IgD-negative memory B cell (primary cell): Measurements from ENCODE around the gene PLEKHA7. TPM values are rescaled to one million over a fixed set of nuclear protein-coding genes. Genes with fewer than 3 reads are reported as not detected.

Experiments used
- H3K27ac Mint-ChIP-seq, 3 donors: one replicate each; pipeline ENCODE4 v1.8.0; 2020 to 2022; ENCODE audit warnings: mild to moderate bottlenecking in 3 of 3, mixed read lengths in 3 of 3, moderate library complexity in 1 of 3
- H3K27me3 Mint-ChIP-seq: one replicate; pipeline ENCODE4 v1.8.0; 2021; ENCODE audit warnings: mixed read lengths
- H3K36me3 Mint-ChIP-seq: one replicate; pipeline ENCODE4 v1.8.0; 2020; ENCODE audit warnings: mild to moderate bottlenecking, mixed read lengths
- H3K4me1 Mint-ChIP-seq, 3 donors: one replicate each; pipeline ENCODE4 v1.8.0; 2020 to 2022; ENCODE audit warnings: mixed read lengths in 3 of 3, mild to moderate bottlenecking in 1 of 3
- H3K4me3 Mint-ChIP-seq, 4 donors: one replicate each; pipeline ENCODE4 v1.8.0; 2020 to 2022; ENCODE audit warnings: mild to moderate bottlenecking in 4 of 4, mixed read lengths in 4 of 4, moderate library complexity in 3 of 4
- H3K9me3 Mint-ChIP-seq, 3 donors: one replicate each; pipeline ENCODE4 v1.8.0; 2020 to 2021; ENCODE audit warnings: mixed read lengths in 3 of 3, mild to moderate bottlenecking in 1 of 3
- polyA plus RNA-seq: library from polyadenylated mRNA; unstranded; fragments of 300-500 nt; fragmentation: Illumina TruSeq; gene quantifications from one replicate; pipeline ENCODE4 v1.2.3, GENCODE V29; 2021

The PLEKHA7 gene
- polyA plus RNA-seq, 1 donor from 2014 or later = 0.15 TPM

DNA sequence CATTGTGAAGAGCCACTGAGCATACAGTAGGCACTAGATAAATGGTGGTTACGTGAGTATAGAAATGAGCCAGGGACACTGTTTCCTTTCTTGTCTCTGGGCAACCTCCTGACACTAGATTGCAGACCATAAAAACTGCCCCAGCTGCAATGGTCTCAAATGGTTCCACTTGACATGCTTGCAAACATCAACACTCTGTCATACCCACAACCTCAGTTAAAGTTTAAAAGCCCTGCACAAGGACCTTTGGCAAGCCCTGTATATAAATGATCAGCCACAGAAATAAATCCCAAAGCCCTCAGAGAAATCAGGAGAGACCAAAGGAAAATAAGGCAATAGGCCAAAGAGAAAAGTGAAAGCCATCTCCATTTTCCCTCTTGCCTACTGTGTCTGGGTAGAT lies 20.7 kb downstream of the PLEKHA7 start:
- Mint-ChIP-seq H3K4me3 (no peak overlapping the region), H3K36me3 (peaks cover 6% of the 10 kb centered on the region), H3K27ac (no peak overlapping the region), H3K9me3 (no peaks in the 10 kb centered on the region), H3K4me1 (no peaks in the 10 kb centered on the region), H3K27me3 (peaks cover 3% of the 10 kb centered on the region)

DNA sequence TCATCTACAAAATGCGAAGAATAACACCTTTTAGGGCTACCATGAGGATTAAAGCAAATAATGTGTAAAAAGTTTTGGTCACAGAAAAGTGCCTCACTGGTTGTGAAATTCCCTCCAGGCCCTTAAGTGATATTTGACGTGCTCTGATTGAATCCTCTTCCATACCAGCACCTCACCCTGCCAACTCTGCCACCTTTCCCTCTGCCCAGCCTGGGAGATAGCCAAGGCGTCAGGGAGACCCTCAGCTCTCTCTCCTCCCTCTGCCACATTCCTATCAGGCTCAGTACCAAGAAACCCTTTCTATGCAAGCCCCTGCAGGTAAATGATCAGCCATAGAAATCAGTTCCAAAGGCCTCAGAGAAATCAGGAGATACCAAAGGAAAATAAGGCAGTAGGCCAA lies 21.4 kb downstream of the PLEKHA7 start:
- peaks cover 0 to 2% (median under 1%) of the 10 kb centered on the region in 3 donors for H3K4me1 Mint-ChIP-seq
- H3K27ac Mint-ChIP-seq = peak overlapping the region in 1 of 3 donors; percentile 31
- peaks cover 6% of the 10 kb centered on the region for H3K36me3 Mint-ChIP-seq
- peak overlapping the region in 1 of 4 donors; percentile 81 for H3K4me3 Mint-ChIP-seq
- H3K27me3 Mint-ChIP-seq = peaks cover 3% of the 10 kb centered on the region
- H3K9me3 Mint-ChIP-seq = no peaks in the 10 kb centered on the region

DNA sequence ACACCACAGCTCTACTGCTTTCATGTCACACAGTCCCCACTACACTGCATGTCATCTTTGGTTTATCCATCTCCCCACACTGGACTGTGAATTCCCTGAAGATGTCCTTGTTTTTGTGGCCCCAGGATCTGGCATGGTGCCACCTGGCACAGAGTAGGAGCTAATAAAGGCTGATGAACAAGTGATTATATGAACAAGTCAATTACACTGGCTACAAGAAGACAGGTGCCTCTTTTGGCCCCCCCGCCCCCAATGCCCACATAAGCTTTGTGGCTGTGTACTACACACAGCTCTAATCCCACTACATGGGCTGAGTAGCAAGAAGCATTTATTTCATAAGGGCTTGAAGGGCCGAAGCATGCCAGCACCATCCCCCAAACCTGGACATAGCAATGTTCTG lies 24.7 kb downstream of the PLEKHA7 start:
- Mint-ChIP-seq H3K27ac (peak overlapping the region in 1 of 3 donors; percentile 7), H3K4me3 (no peak overlapping the region), H3K4me1 (peaks cover 15 to 18% (median 18%) of the 10 kb centered on the region in 3 donors), H3K36me3 (peaks cover 6% of the 10 kb centered on the region), H3K9me3 (no peaks in the 10 kb centered on the region), H3K27me3 (no peaks in the 10 kb centered on the region)

DNA sequence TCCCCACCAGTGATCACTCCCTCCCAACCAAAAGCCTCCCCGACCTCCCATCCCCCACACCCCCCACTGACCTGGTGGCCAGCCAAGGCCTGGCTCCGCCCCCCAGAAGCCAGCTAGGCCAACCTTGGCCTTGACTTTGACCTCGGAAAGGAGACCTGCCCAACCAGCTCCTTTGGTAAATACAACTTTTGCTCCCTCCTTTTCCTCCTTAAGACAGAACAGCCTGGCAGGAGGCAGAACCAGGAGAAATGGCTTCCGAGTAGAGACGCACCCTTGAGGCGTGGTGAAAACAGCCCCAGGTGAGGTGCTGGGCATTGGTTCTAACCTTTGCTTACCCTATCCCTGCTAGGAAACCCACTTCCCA lies 27.0 kb downstream of the PLEKHA7 start:
- H3K27ac Mint-ChIP-seq = peak overlapping the region in 1 of 3 donors; percentile 68
- peaks cover 15 to 18% (median 18%) of the 10 kb centered on the region in 3 donors for H3K4me1 Mint-ChIP-seq
- peaks cover 7% of the 10 kb centered on the region for H3K36me3 Mint-ChIP-seq
- H3K4me3 Mint-ChIP-seq = peak overlapping the region in 1 of 4 donors; percentile 58
- H3K27me3 Mint-ChIP-seq = no peaks in the 10 kb centered on the region
- no peaks in the 10 kb centered on the region for H3K9me3 Mint-ChIP-seq

DNA sequence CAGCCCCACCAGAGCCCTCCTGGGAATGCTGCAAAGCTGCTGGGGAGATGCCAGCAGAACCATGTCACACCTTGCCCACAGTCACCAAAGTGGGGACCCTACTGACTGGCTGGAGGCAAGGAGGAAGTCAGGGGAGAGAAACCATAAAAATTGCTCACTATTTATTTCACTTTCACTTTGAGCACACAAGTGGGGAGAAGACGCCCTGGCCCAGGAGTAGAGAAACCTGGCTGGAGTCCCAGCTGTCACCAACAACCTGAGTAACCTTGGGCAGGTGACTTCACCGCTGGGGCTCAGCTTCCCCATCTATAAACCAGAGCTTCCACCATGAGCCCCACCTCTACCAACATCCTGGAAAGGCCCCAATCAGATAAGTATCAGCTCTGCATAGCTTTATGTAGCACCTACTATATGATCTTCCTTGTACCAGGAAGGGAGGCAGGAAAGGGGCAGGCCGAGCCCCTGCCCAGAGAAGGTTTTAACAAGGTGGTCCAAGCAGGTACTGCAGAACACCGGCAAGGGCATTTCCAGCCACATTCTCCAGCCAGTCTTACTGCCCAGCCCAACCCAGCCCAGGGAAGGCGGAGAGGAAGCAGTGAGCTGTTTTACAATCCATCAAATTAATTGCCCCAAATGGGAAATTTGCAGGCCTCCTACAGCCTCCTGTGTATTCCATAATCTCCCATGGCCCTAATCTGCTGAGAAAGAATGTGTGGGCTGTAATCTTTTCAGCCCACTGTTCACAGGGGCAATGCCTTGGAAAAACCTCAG lies 27.6 kb downstream of the PLEKHA7 start:
- no peaks in the 10 kb centered on the region for H3K27me3 Mint-ChIP-seq
- H3K4me3 Mint-ChIP-seq = peak overlapping the region in 2 of 4 donors; percentile 50 to 79
- H3K4me1 Mint-ChIP-seq = peaks cover 15 to 18% (median 18%) of the 10 kb centered on the region in 3 donors
- peaks cover 5% of the 10 kb centered on the region for H3K36me3 Mint-ChIP-seq
- no peaks in the 10 kb centered on the region for H3K9me3 Mint-ChIP-seq
- H3K27ac Mint-ChIP-seq = peak overlapping the region; percentile 10 to 90 (median 22)

DNA sequence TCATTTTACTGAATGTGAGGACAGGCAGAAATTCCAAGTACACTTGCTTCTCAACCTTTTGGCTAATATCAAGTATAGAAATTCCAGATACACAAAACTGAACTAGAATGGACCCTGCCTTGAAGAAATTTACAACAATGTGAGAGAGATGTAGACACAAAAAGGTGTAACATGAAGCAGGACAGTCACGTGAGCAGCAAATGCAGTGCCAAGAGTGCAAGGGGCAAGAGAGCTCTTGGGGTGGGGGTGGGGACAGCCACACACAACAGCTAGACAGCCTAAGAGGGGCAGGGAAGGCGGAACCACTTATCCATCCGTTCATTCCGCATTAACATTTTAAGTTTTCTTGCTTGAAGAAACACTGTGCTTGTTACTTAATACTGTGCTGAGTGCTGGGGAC lies 28.9 kb downstream of the PLEKHA7 start:
- no peak overlapping the region for H3K27ac Mint-ChIP-seq
- no peaks in the 10 kb centered on the region for H3K9me3 Mint-ChIP-seq
- peaks cover 15 to 18% (median 18%) of the 10 kb centered on the region in 3 donors for H3K4me1 Mint-ChIP-seq
- H3K27me3 Mint-ChIP-seq = no peaks in the 10 kb centered on the region
- peak overlapping the region in 2 of 4 donors; percentile 19 to 74 for H3K4me3 Mint-ChIP-seq
- peaks cover 2% of the 10 kb centered on the region for H3K36me3 Mint-ChIP-seq

DNA sequence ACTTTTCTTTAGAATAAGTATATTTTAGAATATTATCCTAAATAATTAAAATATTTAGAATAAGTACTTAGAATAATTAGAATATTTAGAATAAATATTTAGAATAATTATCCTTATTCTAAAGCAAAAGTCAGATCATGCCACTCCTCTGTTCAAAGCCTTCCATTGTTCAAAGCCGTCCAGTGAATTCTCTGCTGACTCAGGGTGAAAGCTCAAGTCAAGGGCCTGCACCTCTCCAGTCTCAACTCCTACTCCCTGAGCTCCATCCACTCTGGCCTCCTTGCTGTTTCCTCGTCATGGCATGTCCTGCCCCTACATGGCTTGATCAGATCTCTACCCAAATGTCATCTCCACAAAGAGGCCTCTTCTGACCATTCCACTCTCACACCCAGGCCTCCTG lies 30.0 kb downstream of the PLEKHA7 start:
- Mint-ChIP-seq H3K27me3 (no peaks in the 10 kb centered on the region), H3K27ac (peak overlapping the region in 1 of 3 donors; percentile 42), H3K4me3 (peak overlapping the region in 1 of 4 donors; percentile 13), H3K36me3 (peaks cover 2% of the 10 kb centered on the region), H3K9me3 (no peaks in the 10 kb centered on the region), H3K4me1 (peaks cover 15 to 18% (median 18%) of the 10 kb centered on the region in 3 donors)

DNA sequence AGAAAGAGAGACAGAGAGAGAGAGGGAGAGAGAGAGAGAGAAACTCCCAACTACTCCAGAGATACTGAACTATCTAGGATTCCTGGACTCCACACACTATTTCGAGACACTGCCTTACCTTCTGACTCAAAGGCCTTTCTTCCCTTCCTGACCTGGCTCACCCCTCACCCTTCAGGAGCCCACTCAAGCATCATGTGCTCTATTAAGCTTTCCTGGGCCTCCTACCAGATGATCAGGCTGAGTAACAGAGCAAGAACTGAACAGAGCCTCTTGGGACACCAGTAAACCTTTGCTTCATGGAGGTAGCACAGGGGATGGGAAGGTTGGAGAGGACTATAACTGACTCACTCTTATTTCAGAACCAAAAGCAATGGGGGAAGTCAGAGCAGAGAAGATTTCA lies 31.4 kb downstream of the PLEKHA7 start:
- peak overlapping the region in 1 of 3 donors; percentile 41 for H3K27ac Mint-ChIP-seq
- peaks cover 15 to 18% (median 16%) of the 10 kb centered on the region in 3 donors for H3K4me1 Mint-ChIP-seq
- H3K36me3 Mint-ChIP-seq = peaks cover 2% of the 10 kb centered on the region
- no peaks in the 10 kb centered on the region for H3K9me3 Mint-ChIP-seq
- H3K4me3 Mint-ChIP-seq = no peak overlapping the region
- H3K27me3 Mint-ChIP-seq = no peaks in the 10 kb centered on the region

DNA sequence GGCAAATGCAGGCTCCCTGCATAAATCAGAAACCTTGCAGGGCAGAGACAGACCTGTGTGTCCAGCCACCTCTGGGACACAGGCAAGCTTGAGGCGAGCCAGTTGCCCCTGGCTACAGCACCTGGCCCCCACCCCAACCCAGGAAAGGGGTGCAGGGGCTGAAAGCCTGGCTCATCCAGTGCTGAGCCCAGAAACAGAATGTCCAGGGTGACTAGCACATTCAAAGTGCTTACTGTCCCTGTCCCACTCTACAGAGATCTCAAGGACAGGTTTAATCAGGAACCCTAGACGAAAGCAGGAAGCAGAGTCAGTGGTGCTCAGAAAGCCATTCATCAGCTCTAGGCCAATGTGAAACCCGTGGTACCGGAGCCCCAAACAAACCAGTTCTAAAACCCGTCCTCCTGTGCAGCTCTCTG lies 31.9 kb downstream of the PLEKHA7 start:
- H3K9me3 Mint-ChIP-seq = no peaks in the 10 kb centered on the region
- H3K4me1 Mint-ChIP-seq = peaks cover 13 to 14% (median 13%) of the 10 kb centered on the region in 3 donors
- H3K36me3 Mint-ChIP-seq = peaks cover 2% of the 10 kb centered on the region

DNA sequence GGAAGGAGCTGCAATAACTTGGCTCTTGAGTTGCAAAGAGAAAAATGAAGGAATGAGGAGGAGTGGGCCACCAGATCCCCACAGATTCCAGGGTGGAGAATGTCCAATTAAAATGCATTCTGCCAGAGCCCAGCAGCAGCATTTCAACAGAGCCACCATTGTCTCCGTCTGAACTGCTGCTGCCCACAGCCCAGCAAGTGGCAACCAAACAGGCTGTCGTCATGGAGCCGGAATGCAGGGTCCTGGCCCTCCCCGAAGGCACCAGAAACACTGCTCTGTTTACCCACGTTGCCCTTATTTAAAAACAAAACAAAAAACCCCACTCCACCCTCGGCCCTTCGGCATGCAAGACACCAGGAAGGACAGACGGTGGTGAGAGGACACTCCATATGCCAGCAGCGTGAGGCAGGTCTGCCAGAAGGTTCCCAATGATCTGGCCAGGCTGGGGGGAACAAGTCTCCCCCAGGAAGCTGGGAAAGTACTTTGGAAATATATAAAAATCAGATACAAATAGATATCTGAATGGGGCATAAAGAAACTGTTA lies 32.5 kb downstream of the PLEKHA7 start:
- Mint-ChIP-seq H3K27ac (no peak overlapping the region), H3K9me3 (no peaks in the 10 kb centered on the region), H3K36me3 (peaks cover 2% of the 10 kb centered on the region), H3K4me3 (no peak overlapping the region), H3K27me3 (no peaks in the 10 kb centered on the region), H3K4me1 (peaks cover 11 to 14% (median 12%) of the 10 kb centered on the region in 3 donors)

More for the DNA sequence above, 31.9 kb downstream of the PLEKHA7 start:
- Mint-ChIP-seq H3K27me3 (no peaks in the 10 kb centered on the region), H3K27ac (peak overlapping the region in 1 of 3 donors; percentile 41), H3K4me3 (no peak overlapping the region)

DNA sequence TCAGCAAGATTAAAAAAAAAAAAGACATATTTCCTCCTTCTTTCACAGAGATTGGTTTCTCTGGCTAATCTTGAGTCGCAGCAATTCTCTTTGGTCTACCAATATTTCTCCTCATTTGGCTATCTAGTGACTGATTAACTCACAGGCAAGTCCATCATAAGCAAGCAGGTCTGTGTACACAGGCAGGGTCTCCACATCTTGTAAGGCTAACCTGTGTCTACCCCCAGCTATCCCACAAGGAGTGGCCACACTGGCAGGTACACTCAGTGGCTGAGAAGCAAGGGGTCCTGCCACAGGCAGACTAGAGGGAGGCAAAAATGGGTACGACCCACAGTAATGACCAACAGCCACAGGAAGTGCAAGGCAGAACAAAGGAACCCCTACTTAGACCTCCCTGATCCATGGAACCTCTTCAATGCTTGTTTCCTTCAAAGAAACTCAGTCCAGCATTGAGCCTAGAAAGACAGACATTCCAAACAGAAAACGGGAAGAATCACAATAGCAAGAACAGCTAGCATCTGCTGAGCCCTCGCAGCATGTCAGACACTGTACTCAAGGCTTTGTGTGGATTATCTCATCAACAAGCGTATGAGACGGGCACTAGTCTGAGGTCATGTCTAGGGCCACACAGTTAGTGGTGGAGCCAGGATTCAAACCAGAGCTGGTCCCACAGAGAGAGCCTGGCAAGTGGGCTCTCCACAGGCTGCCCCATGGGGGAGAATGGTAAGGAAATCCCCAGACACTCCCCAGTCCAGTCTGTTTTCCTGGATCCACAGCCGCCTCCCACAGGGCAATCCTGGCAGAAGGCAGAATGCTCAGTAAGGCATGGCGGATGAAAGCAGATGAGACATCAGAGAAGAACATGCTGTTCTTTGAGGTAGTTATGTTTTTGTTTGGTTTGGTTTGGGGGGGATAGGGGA lies 34.3 kb downstream of the PLEKHA7 start:
- Mint-ChIP-seq H3K4me1 (no peaks in the 10 kb centered on the region), H3K4me3 (no peak overlapping the region), H3K36me3 (peaks cover 2% of the 10 kb centered on the region), H3K27me3 (no peaks in the 10 kb centered on the region), H3K9me3 (no peaks in the 10 kb centered on the region), H3K27ac (no peak overlapping the region)

DNA sequence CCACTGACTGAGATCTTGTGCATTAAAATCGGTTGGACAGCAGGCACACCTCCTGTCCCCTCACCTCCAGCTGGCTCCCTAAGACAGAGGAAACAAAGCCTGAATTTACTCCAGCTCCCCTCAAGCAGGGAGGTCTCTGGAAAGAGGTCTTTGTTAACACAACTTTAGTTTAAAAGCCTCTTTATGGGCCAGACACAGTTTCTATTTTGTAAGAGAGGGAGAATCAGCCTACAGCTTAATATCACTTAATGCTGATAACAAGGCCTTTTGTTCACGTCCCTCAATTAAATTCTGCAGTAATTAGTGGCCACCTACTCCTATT lies 36.3 kb downstream of the PLEKHA7 start:
- H3K27ac Mint-ChIP-seq = no peak overlapping the region
- no peaks in the 10 kb centered on the region for H3K27me3 Mint-ChIP-seq
- H3K9me3 Mint-ChIP-seq = no peaks in the 10 kb centered on the region
- no peaks in the 10 kb centered on the region for H3K4me1 Mint-ChIP-seq
- H3K4me3 Mint-ChIP-seq = no peak overlapping the region
- peaks cover under 1% of the 10 kb centered on the region for H3K36me3 Mint-ChIP-seq

DNA sequence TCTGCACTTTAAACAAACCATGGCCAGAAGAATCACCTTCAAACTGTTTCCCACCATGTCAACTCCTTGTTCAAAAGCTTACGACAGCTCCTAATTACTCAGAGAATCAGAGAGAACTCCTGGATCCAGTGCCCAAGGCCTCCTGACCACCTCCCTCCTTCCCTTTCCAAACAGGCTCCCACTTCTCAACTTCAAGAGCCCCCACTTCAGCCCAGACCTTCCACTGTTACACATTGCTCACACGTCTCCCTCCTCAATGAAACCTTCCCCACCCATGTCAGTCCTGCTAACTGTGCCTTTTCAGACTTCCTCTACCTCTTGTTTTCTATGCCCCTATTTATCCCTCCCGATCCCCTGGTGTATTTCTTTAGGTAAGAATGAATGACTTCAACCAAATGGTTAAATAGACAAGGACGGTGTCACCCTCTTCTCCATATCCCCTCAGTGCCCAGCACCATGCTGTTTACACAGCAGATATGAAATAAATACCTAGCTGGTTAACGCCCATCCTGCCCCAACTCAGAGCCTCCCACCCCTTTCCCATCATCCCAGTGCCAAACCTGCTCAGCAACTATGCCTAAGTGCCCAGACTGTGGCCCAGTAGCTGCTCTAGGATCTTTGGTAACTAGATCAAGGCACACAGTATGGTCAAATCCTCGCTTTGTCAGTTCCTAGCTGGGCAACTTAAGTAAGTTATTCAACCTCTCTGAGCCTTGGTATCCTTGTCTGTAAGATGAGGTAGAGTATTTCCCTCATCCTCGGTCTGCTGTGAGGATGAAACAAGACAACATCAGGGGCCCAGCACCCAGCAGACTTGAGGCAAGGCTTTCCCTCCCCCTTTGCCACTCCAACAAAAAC lies 36.8 kb downstream of the PLEKHA7 start:
- no peak overlapping the region for H3K27ac Mint-ChIP-seq
- no peak overlapping the region for H3K4me3 Mint-ChIP-seq

DNA sequence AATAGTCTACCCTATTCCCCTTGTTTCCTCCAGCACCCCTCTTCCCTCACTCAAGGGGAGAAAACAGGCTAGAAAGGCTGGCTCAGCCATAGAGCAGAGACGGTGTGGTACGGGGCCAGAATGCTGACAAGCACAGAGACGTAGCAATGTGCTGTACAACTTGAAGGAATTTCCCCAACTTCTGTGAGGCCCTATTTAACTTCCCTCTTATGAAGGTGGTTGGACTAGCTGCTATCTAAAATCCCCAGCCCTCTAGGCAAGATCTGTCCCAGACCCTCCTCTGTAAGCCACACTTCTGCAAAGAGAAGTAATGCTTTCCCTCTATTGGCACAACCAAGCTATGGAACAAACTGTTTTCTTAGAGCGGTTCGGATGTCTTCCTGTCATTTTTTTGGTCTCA lies 37.8 kb downstream of the PLEKHA7 start:
- H3K4me3 Mint-ChIP-seq = no peak overlapping the region
- no peaks in the 10 kb centered on the region for H3K27me3 Mint-ChIP-seq

More for the DNA sequence above, 36.8 kb downstream of the PLEKHA7 start:
- H3K27me3 Mint-ChIP-seq = no peaks in the 10 kb centered on the region
- H3K9me3 Mint-ChIP-seq = no peaks in the 10 kb centered on the region
- H3K36me3 Mint-ChIP-seq = peaks cover 2% of the 10 kb centered on the region
- no peaks in the 10 kb centered on the region for H3K4me1 Mint-ChIP-seq

More for the DNA sequence above, 37.8 kb downstream of the PLEKHA7 start:
- Mint-ChIP-seq H3K9me3 (no peaks in the 10 kb centered on the region), H3K36me3 (peaks cover 2% of the 10 kb centered on the region), H3K4me1 (no peaks in the 10 kb centered on the region), H3K27ac (no peak overlapping the region)
